Measurements from ENCODE around the gene KCNIP1.

GRCh38 chr5:170758481-170758880 lies 254.7 kb downstream of the KCNIP1 start:
- no peak for TF ChIP-seq CREM (IDR thresholded peaks at IDR 0.05; ENCODE audit: low read depth)
- no peak for TF ChIP-seq EP300 (IDR thresholded peaks at IDR 0.05; ENCODE audit: borderline replicate concordance in 1 of 2, control insufficient read depth in 1 of 2, low read depth in 2 of 2, low read length in 2 of 2)
- no peak for TF ChIP-seq HDAC2 (IDR thresholded peaks at IDR 0.05)
- TF ChIP-seq, protein P1, sequence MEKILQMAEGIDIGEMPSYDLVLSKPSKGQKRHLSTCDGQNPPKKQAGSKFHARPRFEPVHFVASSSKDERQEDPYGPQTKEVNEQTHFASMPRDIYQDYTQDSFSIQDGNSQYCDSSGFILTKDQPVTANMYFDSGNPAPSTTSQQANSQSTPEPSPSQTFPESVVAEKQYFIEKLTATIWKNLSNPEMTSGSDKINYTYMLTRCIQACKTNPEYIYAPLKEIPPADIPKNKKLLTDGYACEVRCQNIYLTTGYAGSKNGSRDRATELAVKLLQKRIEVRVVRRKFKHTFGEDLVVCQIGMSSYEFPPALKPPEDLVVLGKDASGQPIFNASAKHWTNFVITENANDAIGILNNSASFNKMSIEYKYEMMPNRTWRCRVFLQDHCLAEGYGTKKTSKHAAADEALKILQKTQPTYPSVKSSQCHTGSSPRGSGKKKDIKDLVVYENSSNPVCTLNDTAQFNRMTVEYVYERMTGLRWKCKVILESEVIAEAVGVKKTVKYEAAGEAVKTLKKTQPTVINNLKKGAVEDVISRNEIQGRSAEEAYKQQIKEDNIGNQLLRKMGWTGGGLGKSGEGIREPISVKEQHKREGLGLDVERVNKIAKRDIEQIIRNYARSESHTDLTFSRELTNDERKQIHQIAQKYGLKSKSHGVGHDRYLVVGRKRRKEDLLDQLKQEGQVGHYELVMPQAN (conservative IDR thresholded peaks at IDR 0.05) = no peak
- no peak for TF ChIP-seq POLR2AphosphoS2 (IDR thresholded peaks at IDR 0.05; ENCODE audit: low read depth, low read length)
- TF ChIP-seq, protein P2, sequence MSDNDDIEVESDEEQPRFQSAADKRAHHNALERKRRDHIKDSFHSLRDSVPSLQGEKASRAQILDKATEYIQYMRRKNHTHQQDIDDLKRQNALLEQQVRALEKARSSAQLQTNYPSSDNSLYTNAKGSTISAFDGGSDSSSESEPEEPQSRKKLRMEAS (IDR thresholded peaks at IDR 0.05; ENCODE audit: low read depth, low read length) = no peak
- no peak for TF ChIP-seq MTA3 (IDR thresholded peaks at IDR 0.05; ENCODE audit: borderline replicate concordance, low read length)
- no peak for TF ChIP-seq POU2F2 (IDR thresholded peaks at IDR 0.05; ENCODE audit: borderline replicate concordance, low read depth, low read length)
- TF ChIP-seq CTCF (IDR thresholded peaks at IDR 0.05 in 2 of 3, conservative IDR thresholded peaks at IDR 0.05 in 1 of 3; ENCODE audit: control insufficient read depth in 2 of 3, extremely low read depth in 1 of 3, insufficient read depth in 1 of 3, low read depth in 3 of 3, low read length in 3 of 3) = no peak
- no peak for TF ChIP-seq ELK1 (IDR thresholded peaks at IDR 0.05; ENCODE audit: low read depth, low read length)
- TF ChIP-seq SMC3 (IDR thresholded peaks at IDR 0.05; ENCODE audit: borderline replicate concordance, low read length) = no peak
- no peak for TF ChIP-seq POLR2A (IDR thresholded peaks at IDR 0.05; ENCODE audit: low read depth, low read length)
- no peak for TF ChIP-seq ZBTB33 (IDR thresholded peaks at IDR 0.05)
- no peak for TF ChIP-seq ATF7 (IDR thresholded peaks at IDR 0.05; ENCODE audit: low read depth)

Measured in GM12878 (cell line).